GM12878 (cell line): ENCODE results near the gene PTPRN2. TPM values are rescaled to one million over a fixed set of nuclear protein-coding genes. Genes with fewer than 3 reads are reported as not detected.

Experiments
- ATAC-seq: fragments of 200-7000 bp; cut with Tn5 transposase; 3 replicates; pipeline ENCODE4 v1.9.1; 2020; ENCODE audit warnings: mild to moderate bottlenecking, moderate library complexity
- BruUV-seq: library from RNA; stranded (reverse); fragments of 400-500 nt; replicated peaks from 2 replicates; lab custom pipeline; 2021; lab: Mats Ljungman, UMichigan
- CTCF ChIA-PET: fragments of 300-600 bp; sonication (Branson Sonifier 250); formaldehyde crosslinking; extraction: SDS; loops from one replicate; lab custom pipeline; 2021; ENCODE audit warnings: inconsistent platforms; lab: Yijun Ruan, JAX
- POLR2A ChIA-PET: fragments of 350-600 bp; formaldehyde crosslinking; extraction: SDS; loops from one replicate; lab custom pipeline; 2021; ENCODE audit warnings: inconsistent platforms; lab: Charles Lee
- RAD21 ChIA-PET: fragments of 300-600 bp; sonication (Branson Sonifier 250); formaldehyde crosslinking; loops from one replicate; lab custom pipeline; 2023; ENCODE audit warnings: antibody characterized with exemption; ENCODE audit not compliant: unreplicated experiment; lab: Charles Lee
- SMC1A ChIA-PET: fragments of 300-600 bp; sonication (Branson Sonifier 250); formaldehyde crosslinking; loops from one replicate; lab custom pipeline; 2023; ENCODE audit not compliant: unreplicated experiment, uncharacterized antibody; lab: Charles Lee
- DNase-seq: peaks from one replicate; pipeline ENCODE4 v3.0.0-alpha.2; 2011; ENCODE audit warnings: low read depth, low spot score
- FAIRE-seq: peaks from 3 replicates; lab custom pipeline; 2011; peaks lifted over from hg19 to GRCh38; lab: Jason Lieb, UNC
- H2AFZ ChIP-seq: 2 replicates; pipeline ENCODE4 v1.6.0; 2011; ENCODE audit warnings: low read depth, low read length, control low read depth; ENCODE audit not compliant: control insufficient read depth
- H3K27ac ChIP-seq: 2 replicates; pipeline ENCODE4 v1.5.1; 2011; ENCODE audit warnings: control low read depth; ENCODE audit not compliant: control insufficient read depth, insufficient read depth
- H3K27me3 ChIP-seq, 2 experiments: replicated peaks in 1 of 2; 2 replicates each; pipeline versions ENCODE4 v1.6.0 to v1.6.1; 2011; ENCODE audit warnings: low read length in 1 of 2; ENCODE audit not compliant: control insufficient read depth in 2 of 2, insufficient read depth in 2 of 2
- H3K36me3 ChIP-seq, 2 experiments: 2 replicates each; pipeline ENCODE4 v1.5.1; 2011; ENCODE audit warnings: low read length in 1 of 2; ENCODE audit not compliant: control insufficient read depth in 2 of 2, insufficient read depth in 2 of 2
- H3K4me1 ChIP-seq: 2 replicates; pipeline ENCODE4 v1.6.1; 2011; ENCODE audit warnings: mild to moderate bottlenecking, low read length, moderate library complexity, mixed read lengths; ENCODE audit not compliant: control insufficient read depth, insufficient read depth
- H3K4me2 ChIP-seq: 2 replicates; pipeline ENCODE4 v1.6.0; 2011; ENCODE audit warnings: control low read depth; ENCODE audit not compliant: control insufficient read depth, insufficient read depth
- H3K4me3 ChIP-seq: fragments of 200-600 bp; sonication (generic); 2 replicates; pipeline ENCODE4 v1.5.1; 2016
- H3K79me2 ChIP-seq: 2 replicates; pipeline ENCODE4 v1.6.0; 2011; ENCODE audit warnings: low read length; ENCODE audit not compliant: control insufficient read depth, insufficient read depth
- H3K9ac ChIP-seq: 2 replicates; pipeline ENCODE4 v1.8.0; 2011; ENCODE audit warnings: low read length, control low read depth, mixed read lengths; ENCODE audit not compliant: control insufficient read depth, insufficient read depth
- H3K9me3 ChIP-seq: replicated peaks from 3 replicates; pipeline ENCODE4 v1.5.1; 2011; ENCODE audit warnings: mild to moderate bottlenecking, low read length; ENCODE audit not compliant: control insufficient read depth, insufficient read depth
- H4K20me1 ChIP-seq: 2 replicates; pipeline ENCODE4 v1.6.0; 2011; ENCODE audit not compliant: control insufficient read depth, insufficient read depth
- BRCA1 ChIP-seq: IDR thresholded peaks from 2 replicates; pipeline ENCODE4 v1.6.1; 2011; ENCODE audit warnings: low read depth, low read length, improper control_type of control experiment
- CTCF ChIP-seq, 3 experiments: IDR thresholded peaks in 2 of 3; conservative IDR thresholded peaks in 1 of 3; 2 replicates each; pipeline ENCODE4 v1.5.1; 2011; ENCODE audit warnings: low read depth in 3 of 3, low read length in 3 of 3, mild to moderate bottlenecking in 3 of 3, control low read depth in 2 of 3, moderate library complexity in 2 of 3, inconsistent platforms in 1 of 3, mixed read lengths in 1 of 3; ENCODE audit not compliant: control insufficient read depth in 2 of 3, insufficient read depth in 1 of 3; ENCODE audit errors: extremely low read depth in 1 of 3
- HCFC1 ChIP-seq: fragments of 150-350 bp; IDR thresholded peaks from 2 replicates; pipeline ENCODE4 v1.6.1; 2014; ENCODE audit warnings: low read length
- HDAC2 ChIP-seq: fragments of 200-600 bp; sonication (generic); IDR thresholded peaks from 2 replicates; pipeline ENCODE4 v1.6.1; 2017
- JUNB ChIP-seq: IDR thresholded peaks from 2 replicates; pipeline ENCODE4 v1.6.1; 2016; ENCODE audit warnings: antibody characterized with exemption, mild to moderate bottlenecking
- NFYB ChIP-seq: IDR thresholded peaks from 2 replicates; pipeline ENCODE4 v1.6.1; 2011; ENCODE audit warnings: low read depth, mild to moderate bottlenecking, low read length, improper control_type of control experiment, moderate library complexity; ENCODE audit not compliant: insufficient read depth
- NR2C2 ChIP-seq: IDR thresholded peaks from 2 replicates; pipeline ENCODE4 v1.6.1; 2011; ENCODE audit warnings: borderline replicate concordance, low read depth; ENCODE audit not compliant: control insufficient read depth, insufficient read length
- PML ChIP-seq: IDR thresholded peaks from 2 replicates; pipeline ENCODE4 v1.6.1; 2012; ENCODE audit warnings: low read length, inconsistent platforms
- SIX5 ChIP-seq: IDR thresholded peaks from 2 replicates; pipeline ENCODE4 v1.6.1; 2011; ENCODE audit warnings: mild to moderate bottlenecking, low read depth, low read length, moderate library complexity; ENCODE audit not compliant: severe bottlenecking
- TAF1 ChIP-seq: IDR thresholded peaks from 2 replicates; pipeline ENCODE4 v1.6.1; 2011; ENCODE audit warnings: mild to moderate bottlenecking, low read depth, low read length, borderline replicate concordance
- TBL1XR1 ChIP-seq: IDR thresholded peaks from 2 replicates; pipeline ENCODE4 v1.6.1; 2012; ENCODE audit warnings: low read depth, low read length, improper control_type of control experiment
- YBX1 ChIP-seq: fragments of 450-650 bp; IDR thresholded peaks from 2 replicates; pipeline ENCODE4 v1.6.1; 2016; ENCODE audit warnings: antibody characterized with exemption
- ZNF207 ChIP-seq: fragments of 450-650 bp; IDR thresholded peaks from 2 replicates; pipeline ENCODE4 v1.6.1; 2014; ENCODE audit warnings: antibody characterized with exemption, mild to moderate bottlenecking, borderline replicate concordance
- WGBS: methylation state at CpG from one replicate; pipeline ENCODE4 v1.1.6; 2016; ENCODE audit warnings: low lambda C conversion rate; ENCODE audit not compliant: insufficient replicate concordance, insufficient coverage; ENCODE audit errors: missing lambda C conversion rate; 5-methylcytosine and 5-hydroxymethylcytosine counted together
- in situ Hi-C: fragments of 300-500 bp; cut with MboI; formaldehyde crosslinking; loops from 9 replicates; pipeline ENCODE4 v1.14.3; 2018; ENCODE audit warnings: mixed read lengths
- intact Hi-C: fragments of 100-400 bp; cut with micrococcal nuclease; formaldehyde crosslinking; loops from one replicate; pipeline ENCODE4 v1.14.2; 2022; ENCODE audit not compliant: unreplicated experiment
- polyA plus RNA-seq, 11 experiments: library from polyadenylated mRNA; depleted of rRNA in 4 of 11; unstranded in 6 of 11; stranded (reverse) in 5 of 11; fragments of >200 nt; fragmentation: Nextera tagmentation in 4 of 11; fragmentation: Illumina TruSeq in 1 of 11; extraction: Ambion mirVana in 4 of 11; extraction: Trizol in 1 of 11; gene quantifications; 1 replicate in 1 of 11; 2 replicates in 10 of 11; pipeline versions ENCODE4 v1.2.1 to v1.2.3, GENCODE V29; 2011 to 2016; ENCODE audit warnings: inconsistent platforms in 2 of 11, missing spikeins in 2 of 11, low read depth in 1 of 11
- total RNA-seq, 4 experiments: library from RNA; depleted of rRNA in 3 of 4; stranded (reverse); fragments of >200 nt in 3 of 4; fragmentation: Illumina TruSeq in 1 of 4; extraction: Trizol in 1 of 4; gene quantifications; 2 replicates each; pipeline versions ENCODE4 v1.2.1 to v1.2.3, GENCODE V29; 2013 to 2021

Gene PTPRN2
- total and polyA plus RNA-seq, 10 of the 15 experiments (the other 5 are each of a cell fraction or from before 2014, with no cell fraction given) = 5.4 TPM; not detected in 9

GRCh38 chr7:157662981-157663716 lies 924.5 kb downstream of the PTPRN2 start:
- ChIA-PET RAD21 (no interaction called here), CTCF (no interaction called here), POLR2A (no interaction called here), SMC1A (no interaction called here)
- H3K9ac ChIP-seq = no peak overlapping the region
- no peaks in the 10 kb centered on the region for H3K4me1 ChIP-seq
- in situ Hi-C loops = no loop called here
- H3K36me3 ChIP-seq = no peaks in the 10 kb centered on the region
- no peak overlapping the region for H3K27ac ChIP-seq
- no peak for TF ChIP-seq HCFC1
- WGBS = 64% methylated on average over 33 of the region's 34 CpGs
- no peak overlapping the region for H2AFZ ChIP-seq
- no peaks in the 10 kb centered on the region for H4K20me1 ChIP-seq
- H3K9me3 ChIP-seq = no peaks in the 10 kb centered on the region; the same call in 2 of the 3 replicates
- DNase-seq = no peak
- FAIRE-seq = no peak
- no peaks in the 10 kb centered on the region for H3K79me2 ChIP-seq
- BruUV-seq = no TSS peak
- no peaks in the 10 kb centered on the region for H3K27me3 ChIP-seq
- no peak for ATAC-seq
- no peak overlapping the region for H3K4me3 ChIP-seq
- intact Hi-C loops = no loop called here
- no peak overlapping the region for H3K4me2 ChIP-seq

GRCh38 chr7:157662110-157662791 lies 925.4 kb downstream of the PTPRN2 start:
- Histone ChIP-seq H3K27me3 (no peaks in the 10 kb centered on the region), H3K9me3 (no peaks in the 10 kb centered on the region; the same call in 2 of the 3 replicates), H3K4me1 (no peaks in the 10 kb centered on the region), H3K9ac (no peak overlapping the region), H3K36me3 (no peaks in the 10 kb centered on the region), H3K4me2 (no peak overlapping the region), H2AFZ (no peak overlapping the region), H3K4me3 (no peak overlapping the region), H4K20me1 (no peaks in the 10 kb centered on the region), H3K27ac (no peak overlapping the region), H3K79me2 (no peaks in the 10 kb centered on the region)
- CTCF ChIA-PET = no interaction called here
- ATAC-seq (no peak), FAIRE-seq (no peak), DNase-seq (no peak)
- RAD21 ChIA-PET = no interaction called here
- POLR2A ChIA-PET = no interaction called here
- BruUV-seq = no TSS peak
- 54% methylated on average over 23 of the region's 26 CpGs for WGBS
- in situ Hi-C loops = no loop called here
- SMC1A ChIA-PET = no interaction called here
- intact Hi-C loops = no loop called here
- TF ChIP-seq NFYB (no peak), TAF1 (no peak), CTCF (IDR thresholded peaks at IDR 0.05 in 2 of 3, conservative IDR thresholded peaks at IDR 0.05 in 1 of 3; ENCODE audit: control insufficient read depth in 2 of 3, extremely low read depth in 1 of 3, insufficient read depth in 1 of 3, low read depth in 3 of 3, low read length in 3 of 3) (no peak), YBX1 (no peak), NR2C2 (no peak), PML (no peak), TBL1XR1 (no peak), ZNF207 (no peak), HDAC2 (no peak), BRCA1 (no peak), JUNB (no peak), SIX5 (no peak)
